Muscle of leg (tissue), 16 donors: ENCODE results near the gene BRDT. TPM values are rescaled to one million over a fixed set of nuclear protein-coding genes. Genes with fewer than 3 reads are reported as not detected.

Experiments used
- DNase-seq: peaks from one replicate; pipeline ENCODE4 v3.0.0; 2013
- H3K27ac ChIP-seq: one replicate; pipeline ENCODE4 v1.5.1; 2013; ENCODE audit warnings: mild to moderate bottlenecking, low read length, control low read depth
- H3K27me3 ChIP-seq: one replicate; pipeline ENCODE4 v1.6.1; 2013; ENCODE audit warnings: low read length; ENCODE audit not compliant: control insufficient read depth, insufficient read depth
- H3K36me3 ChIP-seq: one replicate; pipeline ENCODE4 v1.6.1; 2013; ENCODE audit warnings: low read length; ENCODE audit not compliant: control insufficient read depth, insufficient read depth
- H3K4me1 ChIP-seq: one replicate; pipeline ENCODE4 v1.6.1; 2013; ENCODE audit warnings: low read length; ENCODE audit not compliant: control insufficient read depth, insufficient read depth
- H3K4me3 ChIP-seq: one replicate; pipeline ENCODE4 v1.5.1; 2013; ENCODE audit warnings: low read length, control low read depth
- H3K9me3 ChIP-seq: replicated peaks from 2 replicates; pipeline ENCODE4 v1.6.1; 2013; ENCODE audit warnings: low read depth, low read length; ENCODE audit not compliant: control insufficient read depth
- WGBS: methylation state at CpG from one replicate; pipeline ENCODE4 v1.1.5; 2013; ENCODE audit warnings: missing lambda C conversion rate; ENCODE audit not compliant: insufficient coverage; 5-methylcytosine and 5-hydroxymethylcytosine counted together
- long read RNA-seq, 11 donors: transcript quantifications; one replicate each; lab custom pipeline, GENCODE V29; 2026
- polyA plus RNA-seq, 8 donors: library from polyadenylated mRNA; unstranded; fragments of 120-200 nt; gene quantifications; one replicate each; pipeline versions ENCODE4 v1.2.1 to v1.2.3, GENCODE V29; 2013; ENCODE audit warnings: inconsistent platforms in 1 of 8, low replicate concordance in 1 of 8; ENCODE audit not compliant: insufficient read length in 8 of 8, insufficient read depth in 1 of 8
- total RNA-seq: library from RNA; stranded (reverse); fragments of 120-200 nt; gene quantifications from one replicate; pipeline ENCODE4 v1.2.4, GENCODE V29; 2013

The BRDT gene
- total RNA-seq = not detected
- polyA plus RNA-seq = 1 to 10 TPM in 1 of 8 donors, under 1 TPM in 1, not detected in 6; 0.23 to 1.0 TPM
- long read RNA-seq, donor 1 = 0 reads
- long read RNA-seq, donor 2 = 0 reads
- long read RNA-seq, donor 3 = 0 reads
- long read RNA-seq, donor 4 = 0 reads
- long read RNA-seq, donor 5 = 0 reads
- long read RNA-seq, donor 6 = 0 reads
- long read RNA-seq, donor 7 = 0 reads
- long read RNA-seq, donor 8 = 0 reads
- long read RNA-seq, donor 9 = 0 reads
- long read RNA-seq, donor 10 = 0 reads
- long read RNA-seq, donor 11 = 0 reads

GRCh38 chr1:91949356-91949699, at the start of gene BRDT:
Gene BRDT, plus strand, starts transcription at chr1:91949401. Its CDS starts 13,354 bp downstream, at chr1:91962755.
- no peak for DNase-seq
- Histone ChIP-seq H3K9me3 (no peaks in the 10 kb centered on the region), H3K36me3 (no peaks in the 10 kb centered on the region), H3K27ac (no peak within 1 kb of the TSS), H3K4me3 (no peak within 1 kb of the TSS), H3K27me3 (no peaks in the 10 kb centered on the region), H3K4me1 (no peaks in the 10 kb centered on the region)
- WGBS = 93% methylated on average over 13 of the region's 23 CpGs

- DNase-seq = no peak
- no CpG with 5 or more reads among the region's 1 CpG for WGBS
- no peaks in the 10 kb centered on the region for H3K9me3 ChIP-seq
- H3K27ac ChIP-seq = no peak overlapping the region
- H3K4me3 ChIP-seq = no peak overlapping the region
- no peaks in the 10 kb centered on the region for H3K4me1 ChIP-seq
- H3K36me3 ChIP-seq = no peaks in the 10 kb centered on the region
- no peaks in the 10 kb centered on the region for H3K27me3 ChIP-seq
Measured at GRCh38 chr1:91900562-91900961, 48.6 kb upstream of the BRDT start.

GRCh38 chr1:91901231-91901630, 48.0 kb upstream of the BRDT start:
- Histone ChIP-seq H3K27me3 (no peaks in the 10 kb centered on the region), H3K9me3 (no peaks in the 10 kb centered on the region), H3K4me3 (no peak overlapping the region), H3K4me1 (no peaks in the 10 kb centered on the region), H3K27ac (no peak overlapping the region), H3K36me3 (no peaks in the 10 kb centered on the region)
- DNase-seq = no peak

- Histone ChIP-seq H3K4me1 (no peaks in the 10 kb centered on the region), H3K27me3 (no peaks in the 10 kb centered on the region), H3K27ac (no peak overlapping the region), H3K4me3 (no peak overlapping the region), H3K9me3 (no peaks in the 10 kb centered on the region), H3K36me3 (no peaks in the 10 kb centered on the region)
- DNase-seq = no peak
- no CpG with 5 or more reads among the region's 1 CpG for WGBS
Measured at GRCh38 chr1:91912266-91912665, 36.9 kb upstream of the BRDT start.

GRCh38 chr1:91913018-91913417, 36.2 kb upstream of the BRDT start:
- H3K4me1 ChIP-seq = no peaks in the 10 kb centered on the region
- no peak overlapping the region for H3K4me3 ChIP-seq
- no peaks in the 10 kb centered on the region for H3K36me3 ChIP-seq
- no peaks in the 10 kb centered on the region for H3K27me3 ChIP-seq
- DNase-seq = no peak
- WGBS = no CpG with 5 or more reads among the region's 3 CpGs
- H3K27ac ChIP-seq = no peak overlapping the region
- H3K9me3 ChIP-seq = no peaks in the 10 kb centered on the region

GRCh38 chr1:91916046-91916445, 33.2 kb upstream of the BRDT start:
- Histone ChIP-seq H3K4me3 (no peak overlapping the region), H3K4me1 (no peaks in the 10 kb centered on the region), H3K27me3 (no peaks in the 10 kb centered on the region), H3K9me3 (no peaks in the 10 kb centered on the region), H3K36me3 (no peaks in the 10 kb centered on the region), H3K27ac (no peak overlapping the region)
- WGBS = no CpG with 5 or more reads among the region's 4 CpGs
- no peak for DNase-seq

GRCh38 chr1:91916811-91917460, 32.3 kb upstream of the BRDT start:
- H3K4me3 ChIP-seq = no peak overlapping the region
- no peaks in the 10 kb centered on the region for H3K27me3 ChIP-seq
- no peaks in the 10 kb centered on the region for H3K9me3 ChIP-seq
- WGBS = 71% methylated on average over 1 of the region's 5 CpGs
- H3K27ac ChIP-seq = no peak overlapping the region
- no peaks in the 10 kb centered on the region for H3K36me3 ChIP-seq
- DNase-seq = no peak
- no peaks in the 10 kb centered on the region for H3K4me1 ChIP-seq

GRCh38 chr1:91919962-91920361, 29.2 kb upstream of the BRDT start:
- 80% methylated on average over 4 of the region's 8 CpGs for WGBS

GRCh38 chr1:91924146-91924545, 25.1 kb upstream of the BRDT start:
- Histone ChIP-seq H3K4me1 (peaks cover under 1% of the 10 kb centered on the region), H3K9me3 (no peaks in the 10 kb centered on the region), H3K27ac (no peak overlapping the region), H3K36me3 (no peaks in the 10 kb centered on the region), H3K27me3 (no peaks in the 10 kb centered on the region), H3K4me3 (no peak overlapping the region)
- DNase-seq = peak; percentile 22
- WGBS = 46% methylated on average over 2 of the region's 2 CpGs

More at GRCh38 chr1:91919962-91920361, 29.2 kb upstream of the BRDT start:
- H3K9me3 ChIP-seq = no peaks in the 10 kb centered on the region
- H3K27ac ChIP-seq = no peak overlapping the region
- DNase-seq = no peak
- no peaks in the 10 kb centered on the region for H3K4me1 ChIP-seq
- H3K36me3 ChIP-seq = no peaks in the 10 kb centered on the region
- no peaks in the 10 kb centered on the region for H3K27me3 ChIP-seq
- no peak overlapping the region for H3K4me3 ChIP-seq

- no peak overlapping the region for H3K4me3 ChIP-seq
- no peak for DNase-seq
- H3K27me3 ChIP-seq = no peaks in the 10 kb centered on the region
- no peak overlapping the region for H3K27ac ChIP-seq
- no peaks in the 10 kb centered on the region for H3K9me3 ChIP-seq
- H3K36me3 ChIP-seq = no peaks in the 10 kb centered on the region
- peaks cover 3% of the 10 kb centered on the region for H3K4me1 ChIP-seq
- 83% methylated on average over 2 of the region's 4 CpGs for WGBS
Measured at GRCh38 chr1:91925644-91926435, 23.4 kb upstream of the BRDT start.
